Right atrium auricular region (tissue), 2 donors: ENCODE results near the gene OSBPL3. TPM values are rescaled to one million over a fixed set of nuclear protein-coding genes. Genes with fewer than 3 reads are reported as not detected.

ENCODE experiments used
- DNase-seq: peaks from one replicate; pipeline ENCODE4 v3.0.0-alpha.2; 2019; ENCODE audit warnings: low spot score
- H3K27ac ChIP-seq, 2 donors: fragments of 200-600 bp; sonication (generic); 1 replicate in 1 of 2; 2 replicates in 1 of 2; pipeline ENCODE4 v1.5.1; 2016 to 2019
- H3K27me3 ChIP-seq, 2 donors: fragments of 200-600 bp; sonication (generic); one replicate each; pipeline versions ENCODE4 v1.5.1 to v1.6.0; 2017 to 2019
- H3K36me3 ChIP-seq: fragments of 200-600 bp; sonication (generic); one replicate; pipeline ENCODE4 v1.5.1; 2016
- H3K4me1 ChIP-seq, 2 donors: fragments of 200-600 bp; sonication (generic); one replicate each; pipeline versions ENCODE4 v1.5.1 to v1.6.0; 2017 to 2019
- H3K4me3 ChIP-seq, 2 donors: fragments of 200-600 bp; sonication (generic); 1 replicate in 1 of 2; 2 replicates in 1 of 2; pipeline ENCODE4 v1.5.1; 2017 to 2019; ENCODE audit warnings: mild to moderate bottlenecking in 1 of 2, moderate library complexity in 1 of 2
- H3K9me3 ChIP-seq, 2 donors: fragments of 200-600 bp; sonication (generic); one replicate each; pipeline ENCODE4 v1.5.1; 2019
- total RNA-seq, 2 donors: library from RNA; depleted of rRNA; stranded (reverse); fragments of >200 nt; gene quantifications; one replicate each; pipeline ENCODE4 v1.1.0, GENCODE V29; 2016
- TF ChIP-seq, protein P1 (sequence below), 2 donors: fragments of 200-600 bp; sonication (generic); IDR thresholded peaks; one replicate each; pipeline ENCODE4 v1.5.1; 2019; ENCODE audit warnings: antibody characterized with exemption in 2 of 2

OSBPL3 gene
- total RNA-seq, 2 donors from 2014 or later, result 4.8 to 6.7 TPM

- DNase-seq, result no peak
- TF ChIP-seq, protein P1, sequence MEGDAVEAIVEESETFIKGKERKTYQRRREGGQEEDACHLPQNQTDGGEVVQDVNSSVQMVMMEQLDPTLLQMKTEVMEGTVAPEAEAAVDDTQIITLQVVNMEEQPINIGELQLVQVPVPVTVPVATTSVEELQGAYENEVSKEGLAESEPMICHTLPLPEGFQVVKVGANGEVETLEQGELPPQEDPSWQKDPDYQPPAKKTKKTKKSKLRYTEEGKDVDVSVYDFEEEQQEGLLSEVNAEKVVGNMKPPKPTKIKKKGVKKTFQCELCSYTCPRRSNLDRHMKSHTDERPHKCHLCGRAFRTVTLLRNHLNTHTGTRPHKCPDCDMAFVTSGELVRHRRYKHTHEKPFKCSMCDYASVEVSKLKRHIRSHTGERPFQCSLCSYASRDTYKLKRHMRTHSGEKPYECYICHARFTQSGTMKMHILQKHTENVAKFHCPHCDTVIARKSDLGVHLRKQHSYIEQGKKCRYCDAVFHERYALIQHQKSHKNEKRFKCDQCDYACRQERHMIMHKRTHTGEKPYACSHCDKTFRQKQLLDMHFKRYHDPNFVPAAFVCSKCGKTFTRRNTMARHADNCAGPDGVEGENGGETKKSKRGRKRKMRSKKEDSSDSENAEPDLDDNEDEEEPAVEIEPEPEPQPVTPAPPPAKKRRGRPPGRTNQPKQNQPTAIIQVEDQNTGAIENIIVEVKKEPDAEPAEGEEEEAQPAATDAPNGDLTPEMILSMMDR (IDR thresholded peaks at IDR 0.05), result no peak
These were observed 43.7 kb downstream of the OSBPL3 start for GRCh38 chr7:24936121-24936824.

DNA sequence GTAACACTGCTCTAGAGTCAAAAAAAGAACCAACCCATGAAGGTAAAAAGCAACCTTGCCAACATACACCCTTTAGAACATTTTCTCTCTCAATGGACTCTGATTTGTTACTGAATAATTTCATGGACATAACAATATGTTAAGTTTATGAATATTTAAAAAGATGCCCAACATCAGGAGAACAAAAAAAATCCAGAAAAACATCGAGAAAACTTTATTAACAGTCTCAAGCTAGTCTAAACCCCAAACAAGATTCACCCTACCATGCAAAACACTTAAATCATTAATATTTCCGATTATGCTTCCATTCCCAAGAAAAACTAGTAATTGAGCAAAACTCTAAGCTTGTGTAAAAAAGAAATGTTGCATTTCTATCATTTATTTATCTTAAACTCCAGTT, 46.7 kb downstream of the OSBPL3 start:
- H3K4me3 ChIP-seq, result no peak overlapping the region
- H3K9me3 ChIP-seq, result no peaks in the 10 kb centered on the region
- H3K27ac ChIP-seq, result peak overlapping the region in 1 of 2 donors; percentile 44
- H3K36me3 ChIP-seq, result no peaks in the 10 kb centered on the region
- DNase-seq, result no peak
- TF ChIP-seq, protein P1 (IDR thresholded peaks at IDR 0.05), result no peak
- H3K4me1 ChIP-seq, result no peaks in the 10 kb centered on the region
- H3K27me3 ChIP-seq, result no peaks in the 10 kb centered on the region

More at GRCh38 chr7:24936121-24936824, 43.7 kb downstream of the OSBPL3 start:
- no peaks in the 10 kb centered on the region for H3K36me3 ChIP-seq
- no peaks in the 10 kb centered on the region for H3K9me3 ChIP-seq
- no peaks in the 10 kb centered on the region for H3K27me3 ChIP-seq
- no peak overlapping the region for H3K27ac ChIP-seq
- H3K4me1 ChIP-seq, result no peaks in the 10 kb centered on the region
- no peak overlapping the region for H3K4me3 ChIP-seq

- H3K4me3 ChIP-seq, result no peak overlapping the region
- DNase-seq, result no peak
- H3K9me3 ChIP-seq, result no peaks in the 10 kb centered on the region
- no peaks in the 10 kb centered on the region for H3K36me3 ChIP-seq
- peak overlapping the region in 1 of 2 donors; percentile 44 for H3K27ac ChIP-seq
- H3K4me1 ChIP-seq, result no peaks in the 10 kb centered on the region
- H3K27me3 ChIP-seq, result no peaks in the 10 kb centered on the region
- TF ChIP-seq, protein P1 (IDR thresholded peaks at IDR 0.05), result no peak
These were observed 47.2 kb downstream of the OSBPL3 start for GRCh38 chr7:24932815-24933214.

DNA sequence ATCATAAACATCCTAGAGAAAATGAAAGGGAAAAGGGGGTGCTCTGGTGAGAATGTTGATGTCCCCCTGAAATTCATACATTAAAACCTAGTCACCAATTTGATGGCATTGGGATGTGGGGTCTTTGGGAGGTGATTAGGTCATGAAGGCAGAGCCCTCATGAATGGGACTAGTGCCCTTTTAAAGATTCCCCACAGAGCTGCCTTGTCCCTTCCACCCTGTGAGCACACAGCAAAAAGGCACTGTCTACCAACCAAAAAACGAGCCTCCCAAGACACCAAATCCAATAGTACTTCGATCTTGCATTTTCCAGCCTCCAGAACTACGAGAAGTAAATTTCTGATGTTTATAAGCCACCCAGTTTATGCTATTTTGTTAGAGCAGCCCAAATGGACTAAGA, 47.6 kb downstream of the OSBPL3 start:
- no peaks in the 10 kb centered on the region for H3K36me3 ChIP-seq
- H3K4me1 ChIP-seq, result peaks cover 0 to 2% of the 10 kb centered on the region in 2 donors
- H3K9me3 ChIP-seq, result no peaks in the 10 kb centered on the region
- peak overlapping the region in 1 of 2 donors; percentile 44 for H3K27ac ChIP-seq
- DNase-seq, result no peak
- H3K4me3 ChIP-seq, result no peak overlapping the region
- no peaks in the 10 kb centered on the region for H3K27me3 ChIP-seq
- TF ChIP-seq, protein P1 (IDR thresholded peaks at IDR 0.05), result no peak

DNA sequence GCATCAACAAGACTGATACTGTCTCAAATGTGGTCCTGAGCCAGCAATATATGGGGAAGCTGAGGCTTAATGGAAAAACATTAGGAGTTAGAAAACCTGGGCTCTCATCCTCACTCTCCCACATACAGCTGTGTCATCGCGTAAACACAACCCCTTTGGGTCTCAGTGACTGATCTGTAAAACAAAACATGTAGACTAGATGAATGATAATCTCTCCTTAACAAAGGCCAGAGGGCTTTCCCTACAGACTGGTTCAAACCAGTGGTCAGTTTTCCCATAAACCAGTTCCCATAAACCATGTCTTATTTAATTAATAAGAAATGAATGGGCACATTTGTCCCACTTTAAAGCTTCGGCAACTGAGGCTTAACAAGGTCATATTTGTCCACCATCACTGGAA, 48.1 kb downstream of the OSBPL3 start:
- Histone ChIP-seq H3K36me3 (no peaks in the 10 kb centered on the region), H3K4me3 (no peak overlapping the region), H3K9me3 (no peaks in the 10 kb centered on the region), H3K4me1 (peaks cover 0 to 5% of the 10 kb centered on the region in 2 donors), H3K27me3 (no peaks in the 10 kb centered on the region), H3K27ac (no peak overlapping the region)
- DNase-seq, result no peak
- TF ChIP-seq, protein P1 (IDR thresholded peaks at IDR 0.05), result no peak

- Histone ChIP-seq H3K9me3 (no peaks in the 10 kb centered on the region), H3K4me1 (peaks cover 0 to 5% of the 10 kb centered on the region in 2 donors), H3K36me3 (no peaks in the 10 kb centered on the region), H3K27me3 (no peaks in the 10 kb centered on the region), H3K27ac (no peak overlapping the region), H3K4me3 (no peak overlapping the region)
- TF ChIP-seq, protein P1 (IDR thresholded peaks at IDR 0.05), result no peak
- DNase-seq, result no peak
These were observed 49.1 kb downstream of the OSBPL3 start for GRCh38 chr7:24930856-24931255.
